ENCODE measurements around the gene DHX15. TPM values are rescaled to one million over a fixed set of nuclear protein-coding genes. Genes with fewer than 3 reads are reported as not detected.

Gene DHX15
- total and polyA plus RNA-seq, 10 of the 15 experiments (the other 5 are each of a cell fraction or from before 2014, with no cell fraction given) = 166 to 269 (median 184) TPM

DNA sequence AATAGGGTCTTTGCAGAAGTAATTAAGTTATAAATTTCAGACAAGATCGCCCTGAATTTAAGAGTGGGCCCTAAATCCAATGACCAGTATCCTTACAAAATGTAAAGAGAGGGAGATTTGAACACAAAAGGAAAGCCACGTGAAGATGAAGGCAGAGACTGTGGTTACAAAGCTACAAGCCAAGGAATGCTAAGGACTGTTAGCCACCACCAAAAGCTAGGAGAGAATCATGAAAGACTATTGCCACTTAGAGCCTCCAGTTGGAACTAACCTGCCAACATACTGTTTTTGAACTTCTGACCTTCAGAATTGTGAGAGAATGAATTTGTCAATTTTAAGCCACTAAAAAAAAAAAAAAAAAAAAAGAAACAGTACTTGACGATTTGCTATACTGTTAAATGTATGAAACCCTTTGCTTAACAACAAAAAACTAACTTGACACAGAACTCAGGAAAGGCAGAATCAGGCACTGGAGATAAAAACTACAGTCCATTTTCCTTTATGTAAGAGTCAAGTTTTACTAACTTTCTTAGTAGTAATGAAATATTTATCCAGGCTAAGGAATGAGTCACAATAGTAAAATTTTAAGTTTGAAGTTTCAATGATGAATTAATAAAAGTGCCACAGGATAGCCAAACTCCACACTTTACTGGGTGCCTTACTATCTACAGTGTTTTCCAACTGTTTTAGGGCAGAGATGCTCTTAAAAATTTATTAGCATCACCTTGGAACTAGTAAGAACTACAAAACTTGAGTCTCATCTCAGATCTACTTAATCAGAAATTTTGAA lies 25.1 kb downstream of the DHX15 start:
- H3K4me3 ChIP-seq = no peak overlapping the region
- 99% methylated on average over 3 of the region's 3 CpGs for WGBS (ENCODE audit: insufficient coverage, insufficient replicate concordance, low lambda C conversion rate, missing lambda C conversion rate)
- no peaks in the 10 kb centered on the region; the same call in 1 of the 2 replicates for H4K20me1 ChIP-seq (ENCODE audit: control insufficient read depth, insufficient read depth)

More for the DNA sequence above, 25.1 kb downstream of the DHX15 start:
- Histone ChIP-seq H3K9ac (ENCODE audit: control insufficient read depth, insufficient read depth, low read length) (no peak overlapping the region), H3K79me2 (ENCODE audit: control insufficient read depth, insufficient read depth, low read length) (peaks cover 91% of the 10 kb centered on the region), H3K4me2 (ENCODE audit: control insufficient read depth, insufficient read depth) (no peak overlapping the region), H2AFZ (ENCODE audit: control insufficient read depth, low read depth, low read length) (no peak overlapping the region), H3K9me3 (replicated peaks; ENCODE audit: control insufficient read depth, insufficient read depth, low read length) (no peaks in the 10 kb centered on the region; the same call in 2 of the 3 replicates), H3K4me1 (ENCODE audit: control insufficient read depth, insufficient read depth, low read length) (no peaks in the 10 kb centered on the region), H3K27me3 (replicated peaks in 1 of 2; ENCODE audit: control insufficient read depth in 2 of 2, insufficient read depth in 2 of 2, low read length in 1 of 2) (no peaks in the 10 kb centered on the region), H3K36me3 (ENCODE audit: control insufficient read depth in 2 of 2, insufficient read depth in 2 of 2, low read length in 1 of 2) (peaks cover 3 to 21% of the 10 kb centered on the region in 2 experiments; a peak in 3 of 4 replicates), H3K27ac (ENCODE audit: control insufficient read depth, insufficient read depth) (no peak overlapping the region)
- TF ChIP-seq SP1 (IDR thresholded peaks at IDR 0.05; ENCODE audit: low read depth, low read length) (no peak), RBBP5 (conservative IDR thresholded peaks at IDR 0.05) (no peak), NFIC (IDR thresholded peaks at IDR 0.05; ENCODE audit: low read depth, low read length) (no peak), MXI1 (IDR thresholded peaks at IDR 0.05; ENCODE audit: low read depth, low read length) (no peak), EP300 (IDR thresholded peaks at IDR 0.05; ENCODE audit: borderline replicate concordance in 1 of 2, control insufficient read depth in 1 of 2, low read depth in 2 of 2, low read length in 2 of 2) (no peak), MTA2 (IDR thresholded peaks at IDR 0.05; ENCODE audit: low read depth) (no peak), PAX8 (IDR thresholded peaks at IDR 0.05) (no peak), JUND (IDR thresholded peaks at IDR 0.05; ENCODE audit: low read depth, low read length) (no peak), NR2C1 (IDR thresholded peaks at IDR 0.05) (no peak), SMAD5 (IDR thresholded peaks at IDR 0.05; ENCODE audit: low read depth) (no peak)
- TF ChIP-seq, protein P1, sequence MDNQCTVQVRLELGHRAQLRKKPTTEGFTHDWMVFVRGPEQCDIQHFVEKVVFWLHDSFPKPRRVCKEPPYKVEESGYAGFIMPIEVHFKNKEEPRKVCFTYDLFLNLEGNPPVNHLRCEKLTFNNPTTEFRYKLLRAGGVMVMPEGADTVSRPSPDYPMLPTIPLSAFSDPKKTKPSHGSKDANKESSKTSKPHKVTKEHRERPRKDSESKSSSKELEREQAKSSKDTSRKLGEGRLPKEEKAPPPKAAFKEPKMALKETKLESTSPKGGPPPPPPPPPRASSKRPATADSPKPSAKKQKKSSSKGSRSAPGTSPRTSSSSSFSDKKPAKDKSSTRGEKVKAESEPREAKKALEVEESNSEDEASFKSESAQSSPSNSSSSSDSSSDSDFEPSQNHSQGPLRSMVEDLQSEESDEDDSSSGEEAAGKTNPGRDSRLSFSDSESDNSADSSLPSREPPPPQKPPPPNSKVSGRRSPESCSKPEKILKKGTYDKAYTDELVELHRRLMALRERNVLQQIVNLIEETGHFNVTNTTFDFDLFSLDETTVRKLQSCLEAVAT (IDR thresholded peaks at IDR 0.05) = no peak
- TF ChIP-seq, protein P2, sequence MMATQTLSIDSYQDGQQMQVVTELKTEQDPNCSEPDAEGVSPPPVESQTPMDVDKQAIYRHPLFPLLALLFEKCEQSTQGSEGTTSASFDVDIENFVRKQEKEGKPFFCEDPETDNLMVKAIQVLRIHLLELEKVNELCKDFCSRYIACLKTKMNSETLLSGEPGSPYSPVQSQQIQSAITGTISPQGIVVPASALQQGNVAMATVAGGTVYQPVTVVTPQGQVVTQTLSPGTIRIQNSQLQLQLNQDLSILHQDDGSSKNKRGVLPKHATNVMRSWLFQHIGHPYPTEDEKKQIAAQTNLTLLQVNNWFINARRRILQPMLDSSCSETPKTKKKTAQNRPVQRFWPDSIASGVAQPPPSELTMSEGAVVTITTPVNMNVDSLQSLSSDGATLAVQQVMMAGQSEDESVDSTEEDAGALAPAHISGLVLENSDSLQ (IDR thresholded peaks at IDR 0.05) = no peak
- TF ChIP-seq, protein P3, sequence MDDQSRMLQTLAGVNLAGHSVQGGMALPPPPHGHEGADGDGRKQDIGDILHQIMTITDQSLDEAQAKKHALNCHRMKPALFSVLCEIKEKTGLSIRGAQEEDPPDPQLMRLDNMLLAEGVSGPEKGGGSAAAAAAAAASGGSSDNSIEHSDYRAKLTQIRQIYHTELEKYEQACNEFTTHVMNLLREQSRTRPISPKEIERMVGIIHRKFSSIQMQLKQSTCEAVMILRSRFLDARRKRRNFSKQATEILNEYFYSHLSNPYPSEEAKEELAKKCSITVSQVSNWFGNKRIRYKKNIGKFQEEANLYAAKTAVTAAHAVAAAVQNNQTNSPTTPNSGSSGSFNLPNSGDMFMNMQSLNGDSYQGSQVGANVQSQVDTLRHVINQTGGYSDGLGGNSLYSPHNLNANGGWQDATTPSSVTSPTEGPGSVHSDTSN (IDR thresholded peaks at IDR 0.05; ENCODE audit: insufficient replicate concordance, low read depth, low read length) = no peak
- no TSS peak for BruUV-seq (replicated peaks)
- SMC1A ChIA-PET (ENCODE audit: uncharacterized antibody, unreplicated experiment) = interaction anchor here (1.6 to 4.4 kb wide), 4 partner anchors 10 to 24 kb away, joined by 4 to 23 read pairs (median 11); no protein-coding TSS in a partner anchor
- DNase-seq (ENCODE audit: low read depth, low spot score) (no peak), FAIRE-seq (no peak), ATAC-seq (no peak)
- intact Hi-C loops (cut with micrococcal nuclease; ENCODE audit: unreplicated experiment) (no loop called here), in situ Hi-C loops (cut with MboI) (loop anchor here (25.0 kb wide), 1 partner anchor 828 kb away; the partner anchor contains the start of gene ANAPC4)
- POLR2A ChIA-PET = interaction anchor here (2.9 kb wide), 1 partner anchor 8 kb away, joined by 7 read pairs; no protein-coding TSS in a partner anchor
- RAD21 ChIA-PET (ENCODE audit: unreplicated experiment) = interaction anchor here (1.3 kb wide), 1 partner anchor 9 kb away, joined by 3 read pairs; no protein-coding TSS in a partner anchor
- CTCF ChIA-PET = interaction anchor here (1.4 to 2.9 kb wide), 2 partner anchors 8 to 25 kb away, joined by 4 to 18 read pairs; partner anchors contain the start of gene DHX15
